SK-N-SH (cell line): Measurements from ENCODE around the gene CPEB3. TPM values are rescaled to one million over a fixed set of nuclear protein-coding genes. Genes with fewer than 3 reads are reported as not detected.

ENCODE experiments used
- CTCF ChIA-PET: fragments of 300-600, 350-600 bp; formaldehyde crosslinking; extraction: SDS; loops from one replicate; lab custom pipeline; 2021; lab: Yijun Ruan, JAX
- POLR2A ChIA-PET: fragments of 350-600 bp; sonication (Branson Sonifier 250); formaldehyde crosslinking; extraction: SDS; loops from one replicate; lab custom pipeline; 2020; ENCODE audit warnings: antibody characterized with exemption, inconsistent platforms; lab: Yijun Ruan, JAX
- DNase-seq: peaks from one replicate; pipeline ENCODE4 v3.0.0; 2012
- H2AFZ ChIP-seq: fragments of 200-600 bp; sonication (generic); 2 replicates; pipeline ENCODE4 v1.8.1; 2016; ENCODE audit warnings: antibody characterized with exemption, mild to moderate bottlenecking, low read depth
- H3F3A ChIP-seq: fragments of 200-600 bp; sonication (generic); replicated peaks from 2 replicates; pipeline ENCODE3; 2016; ENCODE audit warnings: antibody characterized with exemption, mild to moderate bottlenecking; ENCODE audit not compliant: insufficient read depth
- H3K27ac ChIP-seq, 2 experiments: fragments of 200-500 bp in 1 of 2; fragments of 200-600 bp in 1 of 2; sonication (Bioruptor generic) in 1 of 2; sonication (generic), shearing (Covaris generic) in 1 of 2; 2 replicates each; pipeline versions ENCODE4 v1.5.1 to v1.6.1; 2014 to 2016; ENCODE audit warnings: low read depth in 2 of 2, inconsistent platforms in 1 of 2, low read length in 1 of 2, mild to moderate bottlenecking in 1 of 2, mixed read lengths in 1 of 2
- H3K27me3 ChIP-seq: fragments of 200-600 bp; sonication (generic), shearing (Covaris generic); 2 replicates; pipeline ENCODE4 v1.6.1; 2016; ENCODE audit warnings: mixed run types; ENCODE audit not compliant: insufficient read depth
- H3K36me3 ChIP-seq, 2 experiments: fragments of 200-500 bp in 1 of 2; fragments of 200-600 bp in 1 of 2; sonication (Bioruptor generic) in 1 of 2; sonication (generic) in 1 of 2; replicated peaks in 1 of 2; 2 replicates each; pipeline versions ENCODE3 to v1.5.1; 2014 to 2016; ENCODE audit warnings: low read length in 1 of 2, mild to moderate bottlenecking in 1 of 2; ENCODE audit not compliant: insufficient read depth in 2 of 2, control insufficient read depth in 1 of 2
- H3K4me1 ChIP-seq, 2 experiments: fragments of 200-500 bp in 1 of 2; fragments of 200-600 bp in 1 of 2; sonication (Bioruptor generic) in 1 of 2; sonication (generic), shearing (Covaris generic) in 1 of 2; 2 replicates each; pipeline versions ENCODE4 v1.5.1 to v1.6.1; 2014 to 2016; ENCODE audit warnings: low read depth in 1 of 2, low read length in 1 of 2, mixed run types in 1 of 2; ENCODE audit not compliant: insufficient read depth in 2 of 2, control insufficient read depth in 1 of 2
- H3K4me2 ChIP-seq: fragments of 200-600 bp; sonication (generic), shearing (Covaris generic); 2 replicates; pipeline ENCODE4 v1.6.1; 2017; ENCODE audit warnings: mixed run types
- H3K4me3 ChIP-seq, 2 experiments: fragments of 200-500 bp in 1 of 2; fragments of 200-600 bp in 1 of 2; sonication (Bioruptor generic) in 1 of 2; sonication (generic), shearing (Covaris generic) in 1 of 2; 2 replicates each; pipeline versions ENCODE4 v1.5.1 to v1.8.1; 2014 to 2016; ENCODE audit warnings: low read depth in 2 of 2, inconsistent platforms in 1 of 2, low read length in 1 of 2, mild to moderate bottlenecking in 1 of 2, mixed read lengths in 1 of 2, moderate library complexity in 1 of 2
- H3K79me2 ChIP-seq: fragments of 200-600 bp; sonication (generic); 2 replicates; pipeline ENCODE4 v1.8.1; 2017; ENCODE audit warnings: mild to moderate bottlenecking; ENCODE audit not compliant: insufficient read depth
- H3K9ac ChIP-seq: fragments of 200-600 bp; sonication (generic); 2 replicates; pipeline ENCODE4 v1.6.1; 2017; ENCODE audit warnings: mixed run types
- H3K9me2 ChIP-seq: fragments of 200-600 bp; sonication (generic); 2 replicates; pipeline ENCODE4 v1.6.1; 2017; ENCODE audit warnings: mixed run types
- H3K9me3 ChIP-seq: fragments of 200-600 bp; sonication (generic); 2 replicates; pipeline ENCODE4 v1.6.1; 2017; ENCODE audit warnings: mixed run types, mild to moderate bottlenecking, moderate library complexity
- H4K20me1 ChIP-seq: fragments of 200-600 bp; sonication (generic); 2 replicates; pipeline ENCODE4 v1.6.1; 2017; ENCODE audit warnings: mild to moderate bottlenecking, mixed run types; ENCODE audit not compliant: insufficient read depth
- CTCF ChIP-seq: fragments of 200-600 bp; sonication (generic); IDR thresholded peaks from 2 replicates; pipeline ENCODE4 v1.6.1; 2017; ENCODE audit warnings: antibody characterized with exemption, mild to moderate bottlenecking, moderate library complexity
- ELF1 ChIP-seq: IDR thresholded peaks from 2 replicates; pipeline ENCODE4 v1.4.0; 2012
- EP300 ChIP-seq, 2 experiments: IDR thresholded peaks; 2 replicates each; pipeline versions ENCODE4 v1.4.0 to v1.6.1; 2012; ENCODE audit warnings: borderline replicate concordance in 1 of 2, low read depth in 1 of 2, low read length in 1 of 2
- IRF3 ChIP-seq: fragments of 150-350 bp; IDR thresholded peaks from 2 replicates; pipeline ENCODE4 v1.6.1; 2016; ENCODE audit warnings: mild to moderate bottlenecking, low read depth, low read length
- JUND ChIP-seq: IDR thresholded peaks from 2 replicates; pipeline ENCODE4 v1.4.0; 2012
- MXI1 ChIP-seq: IDR thresholded peaks from 2 replicates; pipeline ENCODE4 v1.6.1; 2012; ENCODE audit warnings: mild to moderate bottlenecking, low read depth, low read length, improper control_type of control experiment
- NRF1 ChIP-seq: IDR thresholded peaks from 2 replicates; pipeline ENCODE4 v1.6.1; 2012; ENCODE audit warnings: low read depth, mild to moderate bottlenecking, low read length
- RCOR1 ChIP-seq: fragments of 150-350 bp; IDR thresholded peaks from 2 replicates; pipeline ENCODE4 v1.6.1; 2017; ENCODE audit warnings: antibody characterized with exemption, low read length
- REST ChIP-seq: IDR thresholded peaks from 2 replicates; pipeline ENCODE4 v1.6.1; 2012; ENCODE audit warnings: mild to moderate bottlenecking, low read depth, low read length, moderate library complexity
- RXRA ChIP-seq: IDR thresholded peaks from 2 replicates; pipeline ENCODE4 v1.4.0; 2012; ENCODE audit warnings: low read depth, mild to moderate bottlenecking, borderline replicate concordance
- SIN3A ChIP-seq: IDR thresholded peaks from 2 replicates; pipeline ENCODE4 v1.6.1; 2012; ENCODE audit warnings: low read depth, mild to moderate bottlenecking, low read length, moderate library complexity, borderline replicate concordance
- SMC3 ChIP-seq: IDR thresholded peaks from 2 replicates; pipeline ENCODE4 v1.6.1; 2012; ENCODE audit warnings: low read depth, low read length, improper control_type of control experiment
- ZBTB33 ChIP-seq: IDR thresholded peaks from 2 replicates; pipeline ENCODE4 v1.4.0; 2012; ENCODE audit warnings: low read depth, borderline replicate concordance
- WGBS: methylation state at CpG from one replicate; pipeline ENCODE4 v1.1.6; 2017; ENCODE audit warnings: low lambda C conversion rate; 5-methylcytosine and 5-hydroxymethylcytosine counted together
- polyA plus RNA-seq, 3 experiments: library from polyadenylated mRNA; depleted of rRNA; stranded (reverse); fragments of >200 nt; gene quantifications; 2 replicates each; pipeline ENCODE4 v1.2.3, GENCODE V29; 2012

CPEB3 gene
- polyA plus RNA-seq, 1 of the 3 experiments (the other 2 are of a cell fraction): 0.36 TPM

- H3K9me3 ChIP-seq: no peaks in the 10 kb centered on the region
- H2AFZ ChIP-seq: no peak overlapping the region
- TF ChIP-seq ZBTB33 (no peak), JUND (no peak), MXI1 (no peak), EP300 (IDR thresholded peaks at IDR 0.05; ENCODE audit: borderline replicate concordance in 1 of 2, low read depth in 1 of 2, low read length in 1 of 2) (no peak), RXRA (no peak), SIN3A (no peak), REST (no peak), IRF3 (no peak), NRF1 (no peak), SMC3 (no peak), RCOR1 (no peak), ELF1 (no peak), CTCF (no peak)
- TF ChIP-seq, all 33 proteins: peak for 0
- Histone ChIP-seq H3K4me1 (no peaks in the 10 kb centered on the region), H3K27ac (no peak overlapping the region), H3K79me2 (no peaks in the 10 kb centered on the region), H3K36me3 (no peaks in the 10 kb centered on the region), H3K27me3 (no peaks in the 10 kb centered on the region), H3K9me2 (no peaks in the 10 kb centered on the region), H3K9ac (no peak overlapping the region), H4K20me1 (no peaks in the 10 kb centered on the region), H3K4me2 (no peak overlapping the region), H3K4me3 (no peak overlapping the region), H3F3A (no peaks in the 10 kb centered on the region)
- 95% methylated on average over 5 of the region's 5 CpGs for WGBS
- POLR2A ChIA-PET: no interaction called here
- CTCF ChIA-PET: no interaction called here
- DNase-seq: no peak
Measured at GRCh38 chr10:92042541-92042940, 248.3 kb downstream of the CPEB3 start.
